Right ventricle myocardium superior (tissue), 1 donor: ENCODE data around the gene CYB5R4. TPM values are rescaled to one million over a fixed set of nuclear protein-coding genes. Genes with fewer than 3 reads are reported as not detected.

Experiments
- ATAC-seq: fragments of 200-7000 bp; cut with Tn5 transposase; one replicate; pipeline ENCODE4 v1.9.1; 2020; ENCODE audit warnings: mild to moderate bottlenecking; ENCODE audit not compliant: poor library complexity
- DNase-seq: peaks from one replicate; pipeline ENCODE4 v3.0.0-alpha.2; 2020
- intact Hi-C: fragments of 100-400 bp; cut with DNase I; formaldehyde crosslinking; loops from one replicate; pipeline ENCODE4 v1.11.2; 2022
- total RNA-seq: library from RNA; stranded (reverse); fragmentation: NEBNext Ultra II Directional; extraction: Animal tissue kit (Norgen Biotek cat#: 25700); gene quantifications from one replicate; pipeline ENCODE4 v1.2.1, GENCODE V29; 2021
- donor health status: DM: no; HTN: yes; CAD: no; lungs with severe emphysema.

Gene CYB5R4
- total RNA-seq, 1 donor from 2014 or later = 13.2 TPM

DNA sequence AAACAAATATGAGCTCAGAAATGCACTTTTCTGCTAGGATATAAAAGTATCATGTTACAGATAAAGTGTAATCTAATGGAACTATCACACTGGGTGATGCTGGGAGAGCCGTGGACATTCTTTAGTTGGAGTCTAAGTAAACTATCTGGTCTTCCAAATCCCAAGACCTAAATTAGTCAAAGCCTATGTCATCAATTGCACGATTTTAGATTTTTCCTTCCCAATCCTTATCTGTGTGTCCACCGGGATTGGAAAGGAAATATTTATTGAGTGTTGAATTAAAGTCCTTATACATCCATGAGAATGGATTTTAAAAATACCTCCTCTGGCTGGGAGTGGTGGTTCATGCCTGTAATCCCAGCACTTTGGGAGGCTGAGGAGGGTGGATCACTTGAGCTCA, 154.4 kb downstream of the CYB5R4 start:
- DNase-seq (no peak), ATAC-seq (no peak)
- intact Hi-C loops = no loop called here

GRCh38 chr6:84016029-84016428, 156.5 kb downstream of the CYB5R4 start:
- DNase-seq (no peak), ATAC-seq (no peak)
- intact Hi-C loops = no loop called here

Other genes starting within 250 kb of the CYB5R4 start
- 2.3 TPM for gene SNAP91, start 150.6 kb upstream of the CYB5R4 start, total RNA-seq
- gene RIPPLY2, start 6.3 kb upstream of the CYB5R4 start, total RNA-seq = not detected
- gene MRAP2, start 174.1 kb downstream of the CYB5R4 start, total RNA-seq = 0.13 TPM